ENCODE measurements around the gene ARHGEF12. TPM values are rescaled to one million over a fixed set of nuclear protein-coding genes. Genes with fewer than 3 reads are reported as not detected.

Gene ARHGEF12
- total RNA-seq, 2 experiments from 2014 or later = 13.7 to 13.8 TPM

- H3K9me3 Mint-ChIP-seq = no peaks in the 10 kb centered on the region
- H3K27ac Mint-ChIP-seq = no peak overlapping the region
- no peak overlapping the region for H3K4me3 Mint-ChIP-seq
- no peak for DNase-seq
- peaks cover 83% of the 10 kb centered on the region for H3K27me3 Mint-ChIP-seq
- H3K36me3 Mint-ChIP-seq = no peaks in the 10 kb centered on the region
- H3K4me1 Mint-ChIP-seq = peaks cover 2% of the 10 kb centered on the region
These were observed 175.9 kb downstream of the ARHGEF12 start for GRCh38 chr11:120511820-120512738.

DNA sequence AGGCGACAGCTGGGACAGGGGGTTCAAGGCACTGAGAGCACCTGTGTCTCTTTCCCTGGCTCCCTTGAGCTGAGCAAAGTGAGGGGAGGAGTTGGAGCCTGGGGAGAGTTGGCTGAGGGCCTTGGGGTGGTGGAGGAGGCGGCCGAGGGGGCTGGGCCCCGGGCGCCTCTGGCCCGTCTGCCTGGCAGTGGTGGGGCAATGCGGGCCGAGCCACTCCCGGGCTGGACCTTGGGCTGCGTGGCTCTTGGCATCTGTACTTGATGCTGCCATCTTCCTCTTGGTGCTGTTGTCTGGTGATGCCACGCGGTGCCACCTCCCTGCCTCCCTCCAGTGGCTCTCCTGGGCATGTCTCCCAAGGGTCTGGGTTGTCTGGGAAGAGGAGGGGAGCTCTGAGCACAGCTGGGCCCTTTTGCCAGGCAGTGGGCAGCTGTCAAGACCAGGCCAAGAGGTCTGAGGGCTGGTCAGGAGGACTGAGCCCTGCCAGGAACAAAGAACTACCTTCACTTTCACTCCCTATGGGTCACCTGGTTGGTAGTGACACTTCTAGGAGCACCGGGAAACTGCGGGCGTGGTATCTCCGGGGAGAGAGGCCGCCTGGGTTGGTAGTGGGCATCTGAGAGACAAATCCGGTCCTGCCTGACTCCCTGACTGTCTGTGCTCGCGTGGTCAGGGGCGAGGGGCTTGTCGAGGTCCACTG lies 176.7 kb downstream of the ARHGEF12 start:
- DNase-seq = no peak
- Mint-ChIP-seq H3K36me3 (no peaks in the 10 kb centered on the region), H3K9me3 (no peaks in the 10 kb centered on the region), H3K27me3 (peaks cover 86% of the 10 kb centered on the region), H3K4me3 (no peak overlapping the region), H3K27ac (no peak overlapping the region), H3K4me1 (peaks cover 2% of the 10 kb centered on the region)

DNA sequence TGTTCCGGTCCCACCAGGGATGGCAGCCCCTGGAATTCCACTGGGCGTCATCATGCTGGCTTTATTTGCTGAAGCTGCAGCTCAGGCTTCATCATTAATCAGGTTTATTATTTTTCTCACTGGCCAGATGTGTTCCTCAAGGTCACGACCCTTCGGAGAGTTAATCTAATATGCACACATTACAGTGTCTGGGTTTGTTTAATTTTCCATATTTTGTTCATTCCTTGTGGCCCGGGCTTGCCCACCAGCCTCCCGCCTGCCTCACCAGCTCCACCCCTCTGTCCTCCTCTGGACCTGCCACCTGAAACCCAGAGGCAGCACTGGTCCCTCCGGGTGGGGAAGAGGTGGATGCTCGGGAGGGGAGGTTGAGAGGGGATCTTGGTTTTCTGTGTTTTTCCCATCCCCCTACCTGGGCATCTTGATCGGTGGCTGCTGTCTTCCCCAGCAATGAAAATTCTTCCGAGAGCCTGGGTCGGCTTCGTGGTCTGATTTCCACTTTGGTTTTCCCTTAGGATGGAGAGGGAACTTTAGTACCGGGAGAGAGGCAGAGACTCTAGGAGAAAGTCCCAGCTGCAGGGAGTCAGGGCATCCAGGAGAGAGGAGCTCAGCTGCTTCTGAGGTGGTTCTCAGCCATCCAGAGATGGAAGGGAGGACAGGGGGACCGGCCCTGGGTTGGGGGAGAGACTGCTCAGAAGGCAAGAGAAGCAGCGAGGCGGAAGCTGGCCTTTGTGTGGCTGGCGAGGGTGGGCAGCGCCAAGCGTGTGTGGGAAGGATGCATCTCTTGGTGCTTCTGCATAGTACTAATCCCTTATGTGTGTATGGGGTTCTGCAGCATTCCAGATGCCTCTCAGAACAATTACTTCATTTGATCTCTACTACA lies 177.5 kb downstream of the ARHGEF12 start:
- H3K27me3 Mint-ChIP-seq = peaks cover 78% of the 10 kb centered on the region
- no peaks in the 10 kb centered on the region for H3K9me3 Mint-ChIP-seq
- H3K4me1 Mint-ChIP-seq = peaks cover 2% of the 10 kb centered on the region
- H3K4me3 Mint-ChIP-seq = no peak overlapping the region
- no peaks in the 10 kb centered on the region for H3K36me3 Mint-ChIP-seq
- DNase-seq = no peak
- no peak overlapping the region for H3K27ac Mint-ChIP-seq

GRCh38 chr11:120514541-120515121 lies 178.4 kb downstream of the ARHGEF12 start:
- no peak overlapping the region for H3K27ac Mint-ChIP-seq
- H3K27me3 Mint-ChIP-seq = peaks cover 71% of the 10 kb centered on the region
- no peaks in the 10 kb centered on the region for H3K9me3 Mint-ChIP-seq
- DNase-seq = no peak
- H3K4me1 Mint-ChIP-seq = peaks cover 2% of the 10 kb centered on the region
- no peak overlapping the region for H3K4me3 Mint-ChIP-seq
- H3K36me3 Mint-ChIP-seq = no peaks in the 10 kb centered on the region

DNA sequence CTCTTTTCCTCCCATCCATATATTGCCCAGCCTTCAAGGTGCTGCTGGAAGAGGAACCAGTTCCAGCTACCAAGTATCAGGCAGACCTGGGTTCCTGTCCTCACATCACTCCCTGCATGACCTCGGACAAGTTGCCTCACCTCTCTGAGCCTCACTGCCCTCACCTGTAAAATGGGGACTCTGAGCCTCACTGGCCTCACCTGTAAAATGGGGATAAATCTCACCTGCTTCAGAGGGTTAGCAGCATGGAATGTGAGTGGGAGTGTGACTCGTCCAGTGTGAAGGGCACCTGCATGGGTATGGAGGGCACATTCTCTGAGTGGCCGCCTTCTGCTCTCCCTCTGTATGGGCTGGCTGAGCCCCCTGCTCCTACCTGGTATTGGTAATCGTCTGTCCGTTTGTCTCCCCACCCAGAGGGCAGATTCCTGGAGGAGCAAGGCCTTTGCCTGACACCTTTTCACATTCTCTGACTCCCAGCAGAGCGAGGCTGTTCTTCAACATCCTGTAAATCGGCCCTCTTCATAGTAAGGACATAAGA lies 179.0 kb downstream of the ARHGEF12 start:
- Mint-ChIP-seq H3K9me3 (no peaks in the 10 kb centered on the region), H3K4me1 (peaks cover 2% of the 10 kb centered on the region), H3K27ac (no peak overlapping the region), H3K36me3 (no peaks in the 10 kb centered on the region), H3K27me3 (peaks cover 69% of the 10 kb centered on the region), H3K4me3 (no peak overlapping the region)
- DNase-seq = no peak

DNA sequence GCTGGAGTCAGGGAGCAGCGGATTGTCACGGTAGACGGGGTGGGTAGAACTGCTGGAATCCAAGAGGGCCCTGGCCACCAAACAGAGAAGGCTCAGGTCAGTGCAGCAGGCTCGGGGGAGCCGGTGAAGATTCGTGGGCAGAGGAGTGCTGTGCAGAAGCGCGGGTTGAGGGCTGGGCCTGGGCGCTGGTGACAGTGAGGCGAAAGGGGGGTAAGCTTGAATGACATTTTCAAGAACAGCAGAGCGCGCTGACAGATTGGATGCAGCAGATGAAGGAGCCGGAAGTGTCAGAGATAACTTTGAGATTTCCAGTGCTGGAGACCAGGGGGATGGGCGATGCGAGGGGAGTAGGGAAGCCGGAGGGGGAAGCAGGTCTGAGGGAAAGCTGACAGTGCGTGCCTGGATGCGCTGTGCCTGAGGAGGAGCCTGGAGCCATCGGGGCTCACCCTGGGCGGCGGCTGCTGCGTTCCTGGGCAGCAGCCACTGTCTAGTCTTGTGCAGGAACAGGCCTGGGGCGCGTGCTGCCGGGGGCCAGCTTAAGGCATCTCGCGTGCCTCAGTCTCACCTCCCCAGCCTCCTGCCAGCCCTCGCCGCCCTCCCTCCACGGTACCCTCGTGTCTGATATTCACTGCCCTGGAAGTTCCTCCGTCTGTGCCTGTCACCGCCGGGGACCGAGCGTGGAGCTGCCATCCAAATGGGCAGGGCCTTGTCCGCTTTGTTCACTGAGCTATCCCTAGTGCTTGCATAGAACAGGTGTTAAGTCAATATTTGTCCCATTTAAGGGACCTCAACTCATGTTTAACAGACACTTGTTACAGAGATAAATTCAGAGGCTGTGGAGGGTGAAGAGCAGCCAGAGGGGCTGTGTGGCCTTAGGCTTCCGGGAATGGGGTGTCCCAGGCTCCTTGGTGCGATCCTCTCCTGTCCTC lies 180.5 kb downstream of the ARHGEF12 start:
- Mint-ChIP-seq H3K9me3 (no peaks in the 10 kb centered on the region), H3K27me3 (peaks cover 62% of the 10 kb centered on the region), H3K36me3 (no peaks in the 10 kb centered on the region), H3K27ac (no peak overlapping the region), H3K4me1 (no peaks in the 10 kb centered on the region), H3K4me3 (no peak overlapping the region)
- DNase-seq = no peak

DNA sequence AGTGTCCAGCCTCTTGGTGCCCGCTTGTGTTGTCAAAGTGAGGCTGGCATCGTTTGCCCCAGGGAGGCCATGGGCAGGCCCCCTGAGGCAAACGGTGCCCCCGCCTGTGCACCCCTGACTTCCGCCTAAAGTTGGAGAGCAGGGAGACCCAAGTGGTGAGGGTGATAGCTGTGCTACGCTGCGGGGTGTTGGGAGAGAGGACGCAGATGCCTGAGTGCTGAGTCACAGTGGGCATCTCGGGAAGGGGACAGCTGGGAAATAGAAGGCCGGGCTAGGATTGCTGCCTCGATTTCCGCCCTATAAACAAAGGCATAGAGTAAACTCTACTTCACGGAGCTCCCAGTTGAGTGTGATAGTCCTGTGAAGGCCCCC lies 181.2 kb downstream of the ARHGEF12 start:
- H3K27me3 Mint-ChIP-seq = peaks cover 60% of the 10 kb centered on the region
- no peaks in the 10 kb centered on the region for H3K9me3 Mint-ChIP-seq
- H3K4me1 Mint-ChIP-seq = no peaks in the 10 kb centered on the region

DNA sequence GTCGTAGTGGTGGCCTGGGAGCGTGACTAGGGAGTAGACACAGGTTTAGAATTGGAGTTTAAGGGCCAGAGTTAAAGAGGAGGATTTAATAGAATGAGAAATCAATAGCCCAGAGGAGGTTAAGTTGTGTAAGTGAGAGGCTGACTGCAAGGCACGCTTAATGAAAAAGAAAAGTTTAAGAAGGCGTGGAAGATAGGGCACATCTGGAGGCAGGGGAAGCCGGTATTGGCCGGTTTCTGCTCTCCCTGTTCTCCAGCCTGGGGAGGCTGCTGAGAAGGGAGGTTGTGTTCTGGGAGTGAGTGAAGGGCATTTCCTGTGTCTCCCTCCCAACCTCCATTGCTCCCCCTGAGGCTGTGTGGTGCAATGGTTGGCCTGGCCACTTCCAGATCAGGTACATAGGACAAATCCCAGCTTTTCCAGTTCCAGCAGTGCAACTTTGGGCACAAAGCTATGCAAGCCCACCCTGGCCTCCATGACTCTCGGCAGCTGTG lies 181.6 kb downstream of the ARHGEF12 start:
- no peaks in the 10 kb centered on the region for H3K4me1 Mint-ChIP-seq
- H3K4me3 Mint-ChIP-seq = no peak overlapping the region
- no peaks in the 10 kb centered on the region for H3K9me3 Mint-ChIP-seq
- H3K27me3 Mint-ChIP-seq = peaks cover 55% of the 10 kb centered on the region
- no peak overlapping the region for H3K27ac Mint-ChIP-seq
- no peak for DNase-seq
- no peaks in the 10 kb centered on the region for H3K36me3 Mint-ChIP-seq

More for the DNA sequence above, 181.2 kb downstream of the ARHGEF12 start:
- no peak for DNase-seq
- Mint-ChIP-seq H3K36me3 (no peaks in the 10 kb centered on the region), H3K4me3 (no peak overlapping the region), H3K27ac (no peak overlapping the region)

- Mint-ChIP-seq H3K27ac (no peak overlapping the region), H3K4me1 (no peaks in the 10 kb centered on the region), H3K4me3 (no peak overlapping the region), H3K9me3 (no peaks in the 10 kb centered on the region), H3K36me3 (no peaks in the 10 kb centered on the region), H3K27me3 (peaks cover 55% of the 10 kb centered on the region)
- no peak for DNase-seq
These were observed 182.1 kb downstream of the ARHGEF12 start for GRCh38 chr11:120518356-120518755.

DNA sequence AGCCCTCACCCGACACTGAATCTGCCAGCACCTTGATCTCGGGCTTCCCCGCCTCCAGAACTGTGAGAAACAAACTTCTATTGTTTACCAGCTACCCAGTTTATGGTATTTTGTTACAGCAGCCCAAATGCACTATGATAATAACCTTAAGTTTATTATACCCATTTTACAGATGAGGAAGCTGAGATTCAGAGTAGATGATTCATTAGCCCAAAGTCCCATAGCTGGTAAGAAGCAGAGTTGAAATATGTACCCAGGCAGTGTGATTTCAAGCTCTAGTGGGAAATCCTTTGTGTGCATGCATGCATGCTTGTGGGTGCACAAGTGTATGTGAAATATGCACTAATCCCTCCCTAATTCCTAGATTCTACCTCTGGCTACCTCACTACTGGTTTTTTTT lies 183.3 kb downstream of the ARHGEF12 start:
- no peaks in the 10 kb centered on the region for H3K4me1 Mint-ChIP-seq
- peaks cover 52% of the 10 kb centered on the region for H3K27me3 Mint-ChIP-seq
- no peak overlapping the region for H3K27ac Mint-ChIP-seq
- no peaks in the 10 kb centered on the region for H3K9me3 Mint-ChIP-seq
- no peaks in the 10 kb centered on the region for H3K36me3 Mint-ChIP-seq
- H3K4me3 Mint-ChIP-seq = no peak overlapping the region
- DNase-seq = no peak

DNA sequence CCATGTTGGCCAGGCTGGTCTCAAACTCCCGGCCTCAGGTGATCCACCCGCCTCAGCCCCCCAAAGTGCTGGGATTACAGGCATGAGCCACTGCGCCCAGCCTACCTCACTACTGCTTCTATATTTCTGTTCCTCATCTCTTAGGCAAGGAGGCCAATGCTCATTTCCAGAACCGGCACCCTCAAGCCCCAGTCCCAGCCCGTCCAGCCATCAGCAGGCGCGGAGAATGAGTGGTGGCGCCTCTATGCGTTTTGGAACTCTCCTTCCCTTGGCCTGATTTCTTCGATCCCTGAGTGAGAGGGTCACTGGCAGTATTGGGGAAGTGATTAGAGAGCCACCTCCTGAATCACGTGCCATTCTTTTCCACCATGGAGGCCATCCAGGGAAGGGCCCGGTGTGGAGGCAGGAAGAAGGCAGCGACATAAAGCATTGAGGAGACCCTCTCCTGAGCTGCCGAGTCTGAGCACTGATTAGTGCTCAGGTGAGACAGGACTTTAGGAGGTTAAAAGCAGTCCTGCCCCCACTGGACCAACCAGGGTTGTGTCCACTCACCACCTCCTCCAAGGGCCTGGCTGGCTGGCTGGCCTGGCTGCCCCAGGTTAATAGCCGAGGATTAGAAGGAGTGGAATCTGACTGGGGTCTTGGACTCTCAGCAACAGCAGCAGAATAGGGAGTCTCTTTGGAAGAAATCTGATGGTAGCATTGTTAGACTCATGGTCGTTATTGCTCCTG lies 184.0 kb downstream of the ARHGEF12 start:
- Mint-ChIP-seq H3K36me3 (no peaks in the 10 kb centered on the region), H3K4me1 (no peaks in the 10 kb centered on the region), H3K27ac (peak overlapping the region; percentile 29), H3K9me3 (no peaks in the 10 kb centered on the region), H3K27me3 (peaks cover 49% of the 10 kb centered on the region), H3K4me3 (no peak overlapping the region)
- no peak for DNase-seq

- H3K4me3 Mint-ChIP-seq = no peak overlapping the region
- H3K27ac Mint-ChIP-seq = no peak overlapping the region
- H3K4me1 Mint-ChIP-seq = no peaks in the 10 kb centered on the region
- peaks cover 41% of the 10 kb centered on the region for H3K27me3 Mint-ChIP-seq
- no peaks in the 10 kb centered on the region for H3K9me3 Mint-ChIP-seq
- no peak for DNase-seq
- H3K36me3 Mint-ChIP-seq = no peaks in the 10 kb centered on the region
These were observed 185.0 kb downstream of the ARHGEF12 start for GRCh38 chr11:120521176-120521575.

DNA sequence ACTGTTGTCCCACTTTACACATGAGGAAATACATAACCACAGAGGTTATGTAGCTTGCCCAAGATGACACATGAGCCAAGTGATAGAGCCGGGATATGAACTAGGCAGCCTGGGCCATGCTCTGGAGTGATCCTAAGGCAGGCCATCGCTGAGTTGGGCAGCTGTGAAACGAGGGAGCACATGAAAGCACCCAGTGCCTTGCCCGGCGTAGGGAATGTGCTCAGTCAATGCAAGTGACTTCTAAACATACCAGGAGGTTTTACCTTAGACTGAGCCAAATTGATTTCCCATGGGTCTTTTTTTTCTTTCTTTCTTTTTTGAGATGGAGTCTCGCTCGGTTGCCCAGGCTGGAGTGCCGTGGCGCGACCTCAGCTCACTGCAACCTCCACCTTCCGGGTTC lies 185.8 kb downstream of the ARHGEF12 start:
- Mint-ChIP-seq H3K27me3 (peaks cover 34% of the 10 kb centered on the region), H3K27ac (no peak overlapping the region), H3K4me3 (no peak overlapping the region), H3K36me3 (no peaks in the 10 kb centered on the region), H3K9me3 (no peaks in the 10 kb centered on the region), H3K4me1 (no peaks in the 10 kb centered on the region)
- DNase-seq = no peak
